ENCODE measurements around the gene ALKBH1.

DNA sequence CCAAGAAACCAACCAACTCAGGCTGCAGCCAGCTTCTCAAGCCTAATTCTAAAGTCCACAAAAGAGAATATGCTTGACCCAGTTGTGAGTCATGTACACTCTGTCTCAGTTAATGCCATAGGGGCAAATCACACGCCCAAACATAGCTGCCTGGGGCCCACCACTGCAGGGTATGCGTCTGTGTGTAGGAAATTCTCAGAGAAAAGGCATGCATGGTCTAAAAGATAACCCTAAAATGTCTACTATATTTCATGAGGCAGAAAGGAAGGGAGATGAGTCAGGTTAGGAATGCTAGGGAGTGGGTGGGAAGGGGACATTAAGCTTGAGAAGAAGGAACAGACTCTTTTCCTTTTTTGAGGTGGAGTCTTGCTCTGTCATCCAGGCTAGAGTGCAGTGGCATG lies 69.1 kb downstream of the ALKBH1 start:
- TF ChIP-seq CTCF (IDR thresholded peaks at IDR 0.05): no peak
- no peak for TF ChIP-seq POLR2A (IDR thresholded peaks at IDR 0.05)
